ENCODE data around the gene CYP51A1.
"Not testable (repeated sequence)": the region's sequence is repeated elsewhere in the genome, so short reads cannot be mapped to it uniquely, and the experiment has no call there.

CYP51A1 gene

GRCh38 chr7:92134271-92135051 lies at the start of gene CYP51A1:
TSS of gene CYP51A1 (minus strand) at chr7:92134477. CDS start at chr7:92134364, 113 bp downstream.
- peak; percentile 91 for DNase-seq (ENCODE audit: low spot score)

- DNase-seq (ENCODE audit: low spot score): peak; percentile 89
These were observed 44.9 kb upstream of the CYP51A1 start, which contains the start of gene LRRD1 for GRCh38 chr7:92178928-92179924. TSS of gene LRRD1 (minus strand) at chr7:92179142. CDS start at chr7:92165202, 13,940 bp downstream.

GRCh38 chr7:92177362-92177761 lies 43.1 kb upstream of the CYP51A1 start:
- DNase-seq (ENCODE audit: low spot score): no peak

GRCh38 chr7:92169529-92169928 lies 35.3 kb upstream of the CYP51A1 start:
- not testable (repeated sequence) for DNase-seq (ENCODE audit: low spot score)

- no peak for DNase-seq (ENCODE audit: low spot score)
These were observed 27.0 kb upstream of the CYP51A1 start for GRCh38 chr7:92161271-92161670.

GRCh38 chr7:92158660-92159575 lies 24.6 kb upstream of the CYP51A1 start:
- DNase-seq (ENCODE audit: low spot score): no peak

- DNase-seq (ENCODE audit: low spot score): no peak
These were observed 22.7 kb upstream of the CYP51A1 start for GRCh38 chr7:92156990-92157389.

- no peak for DNase-seq (ENCODE audit: low spot score)
These were observed 20.9 kb upstream of the CYP51A1 start for GRCh38 chr7:92155108-92155739.

- DNase-seq (ENCODE audit: low spot score): no peak
These were observed 16.3 kb upstream of the CYP51A1 start for GRCh38 chr7:92150450-92151017.

GRCh38 chr7:92149736-92150239 lies 15.5 kb upstream of the CYP51A1 start:
- DNase-seq (ENCODE audit: low spot score): no peak

GRCh38 chr7:92143192-92143880 lies 9.1 kb upstream of the CYP51A1 start:
- DNase-seq (ENCODE audit: low spot score): not testable (repeated sequence)

- not testable (repeated sequence) for DNase-seq (ENCODE audit: low spot score)
These were observed 8.5 kb upstream of the CYP51A1 start for GRCh38 chr7:92142791-92143190.

GRCh38 chr7:92141161-92141560 lies 6.9 kb upstream of the CYP51A1 start:
- no peak for DNase-seq (ENCODE audit: low spot score)

GRCh38 chr7:92137557-92137956 lies 3.3 kb upstream of the CYP51A1 start:
- DNase-seq (ENCODE audit: low spot score): no peak

- no peak for DNase-seq (ENCODE audit: low spot score)
These were observed 994 bp upstream of the CYP51A1 start for GRCh38 chr7:92135052-92135889.

- peak; percentile 54 for DNase-seq (ENCODE audit: low spot score)
These were observed 473 bp downstream of the CYP51A1 start for GRCh38 chr7:92133737-92134270.

GRCh38 chr7:92133133-92133736 lies 1.0 kb downstream of the CYP51A1 start:
- no peak for DNase-seq (ENCODE audit: low spot score)

GRCh38 chr7:92131764-92132330 lies 2.4 kb downstream of the CYP51A1 start:
- DNase-seq (ENCODE audit: low spot score): no peak

All from CD4-positive, alpha-beta T cell treated with Interleukin-15 for 4 hours (primary cell).